CD14-positive monocyte (primary cell): ENCODE measurements around the gene PTGR1. TPM values are rescaled to one million over a fixed set of nuclear protein-coding genes. Genes with fewer than 3 reads are reported as not detected.

Experiments used
- DNase-seq, 3 donors: peaks; one replicate each; pipeline ENCODE4 v3.0.0-alpha.2; 2011 to 2022
- H2AFZ ChIP-seq: 2 replicates; pipeline ENCODE4 v1.6.0; 2012; ENCODE audit warnings: mild to moderate bottlenecking, low read depth, low read length, inconsistent platforms; ENCODE audit not compliant: insufficient read depth, poor library complexity, severe bottlenecking
- H3K27ac ChIP-seq, 2 donors: 1 replicate in 1 of 2; 2 replicates in 1 of 2; pipeline ENCODE4 v1.5.1; 2012 to 2013; ENCODE audit warnings: low read length in 2 of 2, control low read depth in 1 of 2, inconsistent platforms in 1 of 2, low read depth in 1 of 2, mild to moderate bottlenecking in 1 of 2
- H3K27me3 ChIP-seq, 2 donors: one replicate each; pipeline versions ENCODE4 v1.6.0 to v1.6.1; 2011 to 2013; ENCODE audit warnings: low read length in 2 of 2; ENCODE audit not compliant: control insufficient read depth in 2 of 2, insufficient read depth in 2 of 2
- H3K36me3 ChIP-seq, 2 donors: replicated peaks in 1 of 2; 1 replicate in 1 of 2; 2 replicates in 1 of 2; pipeline versions ENCODE4 v1.5.1 to v1.6.1; 2012 to 2013; ENCODE audit warnings: low read length in 2 of 2, control low read depth in 1 of 2, inconsistent platforms in 1 of 2, mild to moderate bottlenecking in 1 of 2; ENCODE audit not compliant: insufficient read depth in 2 of 2, control insufficient read depth in 1 of 2
- H3K4me1 ChIP-seq, 2 donors: 1 replicate in 1 of 2; 2 replicates in 1 of 2; pipeline versions ENCODE4 v1.5.1 to v1.6.1; 2012 to 2013; ENCODE audit warnings: low read length in 2 of 2, control low read depth in 1 of 2, inconsistent platforms in 1 of 2, mild to moderate bottlenecking in 1 of 2, moderate library complexity in 1 of 2; ENCODE audit not compliant: insufficient read depth in 2 of 2, control insufficient read depth in 1 of 2
- H3K4me2 ChIP-seq: replicated peaks from 2 replicates; pipeline ENCODE3; 2012; ENCODE audit warnings: low read length, moderate library complexity, mild to moderate bottlenecking; ENCODE audit not compliant: poor library complexity, severe bottlenecking; ENCODE audit errors: extremely low read depth
- H3K4me3 ChIP-seq, 3 experiments: fragments of 200-600 bp in 1 of 3; sonication (generic) in 1 of 3; replicated peaks in 1 of 3; 1 replicate in 2 of 3; 2 replicates in 1 of 3; pipeline ENCODE4 v1.5.1; 2011 to 2013; ENCODE audit warnings: low read length in 3 of 3, mild to moderate bottlenecking in 3 of 3, control low read depth in 2 of 3, low read depth in 2 of 3, inconsistent platforms in 1 of 3, moderate library complexity in 1 of 3
- H3K79me2 ChIP-seq: 2 replicates; pipeline ENCODE4 v1.6.0; 2012; ENCODE audit warnings: mild to moderate bottlenecking, control low read depth, inconsistent platforms, low read length, moderate library complexity; ENCODE audit not compliant: insufficient read depth
- H3K9ac ChIP-seq: 2 replicates; pipeline ENCODE4 v1.6.0; 2017; ENCODE audit warnings: low read length, mild to moderate bottlenecking; ENCODE audit not compliant: insufficient read depth, poor library complexity, severe bottlenecking
- H3K9me3 ChIP-seq, 2 donors: replicated peaks in 1 of 2; 1 replicate in 1 of 2; 2 replicates in 1 of 2; pipeline versions ENCODE4 v1.5.1 to v1.6.1; 2012 to 2013; ENCODE audit warnings: low read length in 2 of 2, control low read depth in 1 of 2; ENCODE audit not compliant: control insufficient read depth in 1 of 2, insufficient read depth in 1 of 2
- H4K20me1 ChIP-seq: 2 replicates; pipeline ENCODE4 v1.6.0; 2012; ENCODE audit warnings: mild to moderate bottlenecking, low read length, control low read depth, moderate library complexity; ENCODE audit not compliant: insufficient read depth
- H3K27ac Mint-ChIP-seq, 7 donors: one replicate each; pipeline ENCODE4 v1.8.0; 2020; ENCODE audit warnings: mild to moderate bottlenecking in 7 of 7, mixed read lengths in 7 of 7, moderate library complexity in 6 of 7, inconsistent platforms in 2 of 7
- H3K27me3 Mint-ChIP-seq, 3 donors: one replicate each; pipeline ENCODE4 v1.8.0; 2021 to 2022; ENCODE audit warnings: low read depth in 3 of 3, mild to moderate bottlenecking in 3 of 3, mixed read lengths in 3 of 3, moderate library complexity in 3 of 3, inconsistent platforms in 1 of 3
- H3K36me3 Mint-ChIP-seq, 2 donors: one replicate each; pipeline ENCODE4 v1.8.0; 2020; ENCODE audit warnings: mixed read lengths in 2 of 2, inconsistent platforms in 1 of 2, mild to moderate bottlenecking in 1 of 2
- H3K4me1 Mint-ChIP-seq: one replicate; pipeline ENCODE4 v1.8.0; 2020; ENCODE audit warnings: mild to moderate bottlenecking, mixed read lengths
- H3K4me3 Mint-ChIP-seq, 2 donors: one replicate each; pipeline ENCODE4 v1.8.0; 2020; ENCODE audit warnings: mild to moderate bottlenecking in 2 of 2, mixed read lengths in 2 of 2, moderate library complexity in 1 of 2
- H3K9me3 Mint-ChIP-seq, 7 donors: one replicate each; pipeline ENCODE4 v1.8.0; 2020 to 2022; ENCODE audit warnings: mixed read lengths in 7 of 7, mild to moderate bottlenecking in 6 of 7, moderate library complexity in 6 of 7, inconsistent platforms in 2 of 7
- CTCF ChIP-seq: fragments of 200-600 bp; IDR thresholded peaks from one replicate; pipeline ENCODE4 v1.8.0; 2022; ENCODE audit warnings: antibody characterized with exemption, mild to moderate bottlenecking
- WGBS: methylation state at CpG from one replicate; pipeline ENCODE4 v1.1.5; 2013; ENCODE audit warnings: missing lambda C conversion rate; ENCODE audit not compliant: insufficient coverage; 5-methylcytosine and 5-hydroxymethylcytosine counted together
- intact Hi-C, 2 donors: fragments of 100-400 bp; cut with micrococcal nuclease; formaldehyde crosslinking; loops; one replicate each; pipeline versions ENCODE4 v1.15.0 to v1.15.1; 2023
- polyA plus RNA-seq, 3 donors: library from polyadenylated mRNA; depleted of rRNA in 1 of 3; unstranded in 2 of 3; stranded (reverse) in 1 of 3; fragments of 300-500 nt in 2 of 3; fragments of >200 nt in 1 of 3; fragmentation: Illumina TruSeq in 2 of 3; gene quantifications; 1 replicate in 2 of 3; 2 replicates in 1 of 3; pipeline ENCODE4 v1.2.3, GENCODE V29; 2012 to 2021

Gene PTGR1
- polyA plus RNA-seq, 3 donors: 0.41 to 1.1 (median 0.68) TPM

GRCh38 chr9:111645806-111646205 is 46.4 kb upstream of the PTGR1 start:
- Histone ChIP-seq H3K79me2 (no peaks in the 10 kb centered on the region), H3K4me3 (no peak overlapping the region), H3K9me3 (no peaks in the 10 kb centered on the region), H4K20me1 (peaks cover 5% of the 10 kb centered on the region), H3K4me1 (no peaks in the 10 kb centered on the region), H3K9ac (no peak overlapping the region), H2AFZ (no peak overlapping the region), H3K27me3 (no peaks in the 10 kb centered on the region), H3K4me2 (no peak overlapping the region), H3K27ac (no peak overlapping the region), H3K36me3 (peaks cover 24 to 58% of the 10 kb centered on the region in 2 donors)
- WGBS: no CpG with 5 or more reads among the region's 1 CpG
- no peak for DNase-seq
- H3K27me3 Mint-ChIP-seq: no peaks in the 10 kb centered on the region
- intact Hi-C loops: no loop called here
- H3K36me3 Mint-ChIP-seq: peaks cover 42 to 63% of the 10 kb centered on the region in 2 donors
- H3K9me3 Mint-ChIP-seq: no peaks in the 10 kb centered on the region
- no peak for TF ChIP-seq CTCF
- H3K4me3 Mint-ChIP-seq: no peak overlapping the region
- H3K4me1 Mint-ChIP-seq: no peaks in the 10 kb centered on the region
- H3K27ac Mint-ChIP-seq: no peak overlapping the region

- Histone ChIP-seq H3K9ac (no peak overlapping the region), H3K4me1 (no peaks in the 10 kb centered on the region), H3K9me3 (no peaks in the 10 kb centered on the region), H3K36me3 (peaks cover 16 to 43% of the 10 kb centered on the region in 2 donors), H2AFZ (no peak overlapping the region), H3K27me3 (no peaks in the 10 kb centered on the region), H3K4me2 (no peak overlapping the region), H4K20me1 (peaks cover 5% of the 10 kb centered on the region), H3K79me2 (peaks cover 6% of the 10 kb centered on the region), H3K4me3 (no peak overlapping the region), H3K27ac (no peak overlapping the region)
- Mint-ChIP-seq H3K4me3 (no peak overlapping the region), H3K9me3 (peaks cover 0 to 3% (median 0%) of the 10 kb centered on the region in 7 donors), H3K27me3 (no peaks in the 10 kb centered on the region), H3K4me1 (no peaks in the 10 kb centered on the region), H3K36me3 (peaks cover 33 to 52% of the 10 kb centered on the region in 2 donors), H3K27ac (no peak overlapping the region)
- intact Hi-C loops: no loop called here
- no peak for TF ChIP-seq CTCF
- no peak for DNase-seq
- WGBS: 98% methylated on average over 5 of the region's 8 CpGs
Observed at GRCh38 chr9:111644195-111644772, 44.8 kb upstream of the PTGR1 start.
